Fibroblast of skin of right quadriceps (primary cell): ENCODE data around the gene NOC4L.
A peak's percentile ranks its signal among the peaks of the same experiment; 100 is the strongest.
"Not testable (repeated sequence)": the region's sequence is repeated elsewhere in the genome, so short reads cannot be mapped to it uniquely, and the experiment has no call there.

Source experiments
- DNase-seq: peaks from one replicate; pipeline ENCODE4 v3.0.0-alpha.2; 2013

The NOC4L gene

GRCh38 chr12:132144810-132145168 lies 532 bp downstream of the NOC4L start:
- DNase-seq = no peak

- no peak for DNase-seq
These were observed 1.1 kb downstream of the NOC4L start for GRCh38 chr12:132145334-132145733.

- no peak for DNase-seq
These were observed 1.8 kb downstream of the NOC4L start for GRCh38 chr12:132146098-132146497.

GRCh38 chr12:132146772-132147422 lies 2.6 kb downstream of the NOC4L start:
- no peak for DNase-seq

GRCh38 chr12:132147423-132148367 lies 3.4 kb downstream of the NOC4L start:
- DNase-seq = no peak

GRCh38 chr12:132148368-132149045 lies 4.2 kb downstream of the NOC4L start:
- no peak for DNase-seq

- not testable (repeated sequence) for DNase-seq
These were observed 5.3 kb downstream of the NOC4L start for GRCh38 chr12:132149526-132149925.

- no peak for DNase-seq
These were observed 6.5 kb downstream of the NOC4L start for GRCh38 chr12:132150780-132151144.

- DNase-seq = no peak
These were observed 7.0 kb downstream of the NOC4L start for GRCh38 chr12:132151145-132151765.

- no peak for DNase-seq
These were observed 7.6 kb downstream of the NOC4L start for GRCh38 chr12:132151766-132152410.

GRCh38 chr12:132152411-132152821 lies 8.2 kb downstream of the NOC4L start:
- DNase-seq = no peak

GRCh38 chr12:132152953-132153352 lies 8.7 kb downstream of the NOC4L start:
- DNase-seq = no peak

- peak; percentile 69 for DNase-seq
These were observed 9.5 kb downstream of the NOC4L start for GRCh38 chr12:132153501-132154340.

- DNase-seq = no peak
These were observed 10.1 kb downstream of the NOC4L start for GRCh38 chr12:132154341-132154761.

GRCh38 chr12:132154941-132155770 lies 10.9 kb downstream of the NOC4L start:
- DNase-seq = no peak

- no peak for DNase-seq
These were observed 11.7 kb downstream of the NOC4L start for GRCh38 chr12:132155771-132156572.

GRCh38 chr12:132156573-132157325 lies 12.5 kb downstream of the NOC4L start:
- DNase-seq = no peak

- DNase-seq = no peak
These were observed 13.6 kb downstream of the NOC4L start for GRCh38 chr12:132157733-132158409.
